Endothelial cell of umbilical vein (primary cell): Measurements from ENCODE around the gene THSD4. TPM values are rescaled to one million over a fixed set of nuclear protein-coding genes. Genes with fewer than 3 reads are reported as not detected.

ENCODE experiments used
- BruUV-seq: library from RNA; stranded (reverse); fragments of 400-500 nt; replicated peaks from 2 replicates; lab custom pipeline; 2021; lab: Mats Ljungman, UMichigan
- CTCF ChIA-PET: fragments of 300-600, 350-600 bp; sonication (Branson Sonifier 250); formaldehyde crosslinking; loops from one replicate; lab custom pipeline; 2021; ENCODE audit warnings: antibody characterized with exemption, inconsistent platforms; lab: Charles Lee
- POLR2A ChIA-PET: fragments of 300-600, 350-600 bp; sonication (Branson Sonifier 250); formaldehyde crosslinking; loops from one replicate; lab custom pipeline; 2021; ENCODE audit warnings: antibody characterized with exemption, inconsistent platforms; lab: Charles Lee
- DNase-seq: peaks from one replicate; pipeline ENCODE4 v3.0.0-alpha.2; 2011; ENCODE audit warnings: low read depth, low spot score
- FAIRE-seq: peaks from 2 replicates; lab custom pipeline; 2011; peaks lifted over from hg19 to GRCh38; lab: Jason Lieb, UNC
- H2AFZ ChIP-seq: 2 replicates; pipeline ENCODE4 v1.6.0; 2012; ENCODE audit warnings: low read depth, low read length, control low read depth, inconsistent platforms
- H3K27ac ChIP-seq: 2 replicates; pipeline ENCODE4 v1.5.1; 2011; ENCODE audit warnings: low read depth, mild to moderate bottlenecking, control low read depth, low read length, moderate library complexity; ENCODE audit not compliant: insufficient read depth
- H3K27me3 ChIP-seq, 2 experiments: 2 replicates each; pipeline versions ENCODE4 v1.6.0 to v1.6.1; 2011; ENCODE audit warnings: low read length in 2 of 2, mixed read lengths in 1 of 2; ENCODE audit not compliant: control insufficient read depth in 2 of 2, insufficient read depth in 2 of 2
- H3K36me3 ChIP-seq, 2 experiments: 2 replicates in 1 of 2; 3 replicates in 1 of 2; pipeline ENCODE4 v1.5.1; 2011; ENCODE audit warnings: low read length in 2 of 2, mild to moderate bottlenecking in 1 of 2, moderate library complexity in 1 of 2; ENCODE audit not compliant: control insufficient read depth in 2 of 2, insufficient read depth in 2 of 2; ENCODE audit errors: extremely low read depth in 1 of 2
- H3K4me1 ChIP-seq: 3 replicates; pipeline ENCODE4 v1.5.1; 2011; ENCODE audit warnings: mild to moderate bottlenecking, low read length; ENCODE audit not compliant: control insufficient read depth, insufficient read depth; ENCODE audit errors: extremely low read depth
- H3K4me2 ChIP-seq: 2 replicates; pipeline ENCODE4 v1.6.1; 2011; ENCODE audit warnings: low read length, control low read depth, mixed read lengths; ENCODE audit not compliant: insufficient read depth
- H3K4me3 ChIP-seq, 3 experiments: fragments of 200-600 bp in 1 of 3; sonication (generic), shearing (Covaris generic) in 1 of 3; replicated peaks in 1 of 3; 2 replicates each; pipeline ENCODE4 v1.5.1; 2011 to 2016; ENCODE audit warnings: control low read depth in 3 of 3, low read length in 3 of 3, mild to moderate bottlenecking in 2 of 3, inconsistent platforms in 1 of 3, low read depth in 1 of 3, moderate library complexity in 1 of 3; ENCODE audit not compliant: insufficient read depth in 1 of 3
- H3K79me2 ChIP-seq: 2 replicates; pipeline ENCODE4 v1.6.0; 2012; ENCODE audit warnings: low read length, inconsistent platforms; ENCODE audit not compliant: control insufficient read depth, insufficient read depth
- H3K9ac ChIP-seq: replicated peaks from 2 replicates; pipeline ENCODE3; 2011; ENCODE audit warnings: low read length, control low read depth; ENCODE audit not compliant: insufficient read depth; ENCODE audit errors: extremely low read depth
- H3K9me1 ChIP-seq: replicated peaks from 3 replicates; pipeline ENCODE4 v1.6.0; 2011; ENCODE audit warnings: mild to moderate bottlenecking, low read length; ENCODE audit not compliant: control insufficient read depth, insufficient read depth; ENCODE audit errors: extremely low read depth
- H3K9me3 ChIP-seq: replicated peaks from 2 replicates; pipeline ENCODE4 v1.5.1; 2012; ENCODE audit warnings: low read length, inconsistent platforms; ENCODE audit not compliant: control insufficient read depth, insufficient read depth
- H4K20me1 ChIP-seq: replicated peaks from 2 replicates; pipeline ENCODE3; 2011; ENCODE audit warnings: mild to moderate bottlenecking, low read length; ENCODE audit not compliant: control insufficient read depth, insufficient read depth; ENCODE audit errors: extremely low read depth
- EZH2 ChIP-seq: IDR thresholded peaks from 2 replicates; pipeline ENCODE4 v1.6.1; 2012; ENCODE audit warnings: borderline replicate concordance, low read depth, mild to moderate bottlenecking, moderate library complexity, low read length, inconsistent platforms; ENCODE audit not compliant: severe bottlenecking
- FOS ChIP-seq: IDR thresholded peaks from 2 replicates; pipeline ENCODE4 v1.6.1; 2011; ENCODE audit warnings: mild to moderate bottlenecking, low read length, moderate library complexity, borderline replicate concordance; ENCODE audit not compliant: insufficient read depth
- GATA2 ChIP-seq: IDR thresholded peaks from 2 replicates; pipeline ENCODE4 v1.7.0; 2011; ENCODE audit warnings: low read depth, mild to moderate bottlenecking, moderate library complexity, mixed read lengths, low read length; ENCODE audit not compliant: insufficient read length, insufficient read depth
- JUN ChIP-seq: IDR thresholded peaks from 2 replicates; pipeline ENCODE4 v1.6.1; 2011; ENCODE audit warnings: borderline replicate concordance, low read depth; ENCODE audit not compliant: insufficient read length, insufficient read depth
- dilution Hi-C: fragments of 300-500 bp; cut with MboI; formaldehyde crosslinking; loops from one replicate; pipeline ENCODE4 v1.15.0; 2019; ENCODE audit warnings: low sequenced_read_pairs; ENCODE audit not compliant: extremely low pct_ligation_motif_present
- intact Hi-C: fragments of 100-400 bp; cut with micrococcal nuclease; formaldehyde crosslinking; loops from one replicate; pipeline ENCODE4 v1.10.0; 2022
- polyA plus RNA-seq, 4 experiments: library from polyadenylated mRNA; depleted of rRNA in 3 of 4; stranded (reverse) in 3 of 4; unstranded in 1 of 4; fragments of >200 nt; gene quantifications; 2 replicates each; pipeline versions ENCODE4 v1.2.1 to v1.2.3, GENCODE V29; 2011 to 2012; ENCODE audit warnings: missing spikeins in 1 of 4
- total RNA-seq: library from RNA; stranded (reverse); gene quantifications from 2 replicates; pipeline ENCODE4 v1.2.3, GENCODE V29; 2021
- TF ChIP-seq, protein P1 (sequence below), 2 donors: IDR thresholded peaks; 1 replicate in 1 of 2; 2 replicates in 1 of 2; pipeline ENCODE4 v1.5.1; 2011; ENCODE audit warnings: low read length in 2 of 2, mild to moderate bottlenecking in 2 of 2, moderate library complexity in 2 of 2, control low read depth in 1 of 2, inconsistent platforms in 1 of 2, low read depth in 1 of 2; ENCODE audit not compliant: insufficient read depth in 1 of 2; ENCODE audit errors: extremely low read depth in 1 of 2

THSD4 gene
- total and polyA plus RNA-seq, 2 donors (not counting 3 experiments of a cell fraction or from before 2014, with no cell fraction given): 9.9 to 25.4 TPM

DNA sequence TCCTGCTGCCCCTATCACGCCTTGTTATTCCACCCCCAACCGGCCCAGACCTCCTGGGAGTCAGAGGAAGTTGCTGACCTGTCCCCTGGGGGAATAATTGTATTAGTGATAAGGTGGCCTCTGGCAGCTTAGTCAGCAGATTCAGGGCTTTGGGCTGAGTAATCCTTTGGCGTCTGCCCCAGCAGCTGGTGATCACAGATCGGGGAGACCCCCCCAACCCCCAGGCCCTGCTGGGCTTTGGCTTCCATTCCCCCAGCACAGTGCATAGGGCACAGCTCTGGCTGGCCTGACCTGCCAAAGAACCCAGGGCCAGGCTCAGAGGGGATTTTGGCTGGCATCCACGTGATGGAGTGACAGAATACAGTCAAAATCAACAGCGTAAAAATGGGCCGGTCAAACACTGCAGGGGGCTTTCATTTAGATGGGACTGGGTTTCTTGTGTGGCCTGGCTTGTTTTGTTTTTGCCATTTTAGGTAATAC is 691.2 kb downstream of the THSD4 start:
- TF ChIP-seq, protein P1, sequence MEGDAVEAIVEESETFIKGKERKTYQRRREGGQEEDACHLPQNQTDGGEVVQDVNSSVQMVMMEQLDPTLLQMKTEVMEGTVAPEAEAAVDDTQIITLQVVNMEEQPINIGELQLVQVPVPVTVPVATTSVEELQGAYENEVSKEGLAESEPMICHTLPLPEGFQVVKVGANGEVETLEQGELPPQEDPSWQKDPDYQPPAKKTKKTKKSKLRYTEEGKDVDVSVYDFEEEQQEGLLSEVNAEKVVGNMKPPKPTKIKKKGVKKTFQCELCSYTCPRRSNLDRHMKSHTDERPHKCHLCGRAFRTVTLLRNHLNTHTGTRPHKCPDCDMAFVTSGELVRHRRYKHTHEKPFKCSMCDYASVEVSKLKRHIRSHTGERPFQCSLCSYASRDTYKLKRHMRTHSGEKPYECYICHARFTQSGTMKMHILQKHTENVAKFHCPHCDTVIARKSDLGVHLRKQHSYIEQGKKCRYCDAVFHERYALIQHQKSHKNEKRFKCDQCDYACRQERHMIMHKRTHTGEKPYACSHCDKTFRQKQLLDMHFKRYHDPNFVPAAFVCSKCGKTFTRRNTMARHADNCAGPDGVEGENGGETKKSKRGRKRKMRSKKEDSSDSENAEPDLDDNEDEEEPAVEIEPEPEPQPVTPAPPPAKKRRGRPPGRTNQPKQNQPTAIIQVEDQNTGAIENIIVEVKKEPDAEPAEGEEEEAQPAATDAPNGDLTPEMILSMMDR (IDR thresholded peaks at IDR 0.05; ENCODE audit: extremely low read depth in 1 of 2, insufficient read depth in 1 of 2, low read depth in 1 of 2, low read length in 2 of 2): no peak
- peak; percentile 58 for TF ChIP-seq GATA2
- no peak for TF ChIP-seq JUN
- TF ChIP-seq EZH2: no peak
- no peak for TF ChIP-seq FOS
- Histone ChIP-seq H3K4me1 (peaks cover 14% of the 10 kb centered on the region), H3K79me2 (no peaks in the 10 kb centered on the region), H2AFZ (no peak overlapping the region), H3K9ac (no peak overlapping the region), H3K4me3 (no peak overlapping the region), H3K4me2 (no peak overlapping the region), H3K9me3 (no peaks in the 10 kb centered on the region), H3K27me3 (no peaks in the 10 kb centered on the region), H3K36me3 (no peaks in the 10 kb centered on the region), H4K20me1 (no peaks in the 10 kb centered on the region), H3K27ac (no peak overlapping the region), H3K9me1 (no peaks in the 10 kb centered on the region)
- dilution Hi-C loops (no loop called here), intact Hi-C loops (loop anchor here (1.0 kb wide), 1 partner anchor 349 kb away; no protein-coding TSS in a partner anchor)
- CTCF ChIA-PET: interaction anchor here (0.8 to 12.4 kb wide), 6 partner anchors 44 to 832 kb away, joined by 3 to 235 read pairs (median 51); no protein-coding TSS in a partner anchor
- POLR2A ChIA-PET: no interaction called here
- DNase-seq: peak; percentile 42
- FAIRE-seq: peak; percentile 44
- BruUV-seq: no TSS peak
